Upper lobe of right lung (tissue), 1 donor: ENCODE data around the gene CTRB1. TPM values are rescaled to one million over a fixed set of nuclear protein-coding genes. Genes with fewer than 3 reads are reported as not detected.

Experiments
- ATAC-seq: fragments of 200-7000 bp; cut with Tn5 transposase; one replicate; pipeline ENCODE4 v1.9.1; 2020; ENCODE audit warnings: mild to moderate bottlenecking, moderate library complexity
- DNase-seq: peaks from one replicate; pipeline ENCODE4 v3.0.0-alpha.2; 2020
- H3K27ac ChIP-seq: fragments of 200-600 bp; one replicate; pipeline ENCODE4 v1.8.0; 2022
- H3K27me3 ChIP-seq: fragments of 200-600 bp; one replicate; pipeline ENCODE4 v1.8.0; 2022; ENCODE audit warnings: mild to moderate bottlenecking
- H3K36me3 ChIP-seq: fragments of 200-600 bp; one replicate; pipeline ENCODE4 v1.8.0; 2022
- H3K4me1 ChIP-seq: fragments of 200-600 bp; one replicate; pipeline ENCODE4 v1.8.0; 2022
- H3K4me3 ChIP-seq: fragments of 200-600 bp; one replicate; pipeline ENCODE4 v1.8.0; 2022; ENCODE audit warnings: mild to moderate bottlenecking
- H3K9me3 ChIP-seq: fragments of 200-600 bp; one replicate; pipeline ENCODE4 v1.8.0; 2022
- intact Hi-C: fragments of 100-400 bp; cut with DNase I; formaldehyde crosslinking; loops from one replicate; pipeline ENCODE4 v1.11.0; 2022
- total RNA-seq: library from RNA; stranded (reverse); fragmentation: NEBNext Ultra II Directional; extraction: Animal tissue kit (Norgen Biotek cat#: 25700); gene quantifications from one replicate; pipeline ENCODE4 v1.2.1, GENCODE V29; 2021
- TF ChIP-seq, protein P1 (sequence below): fragments of 200-600 bp; IDR thresholded peaks from one replicate; pipeline ENCODE4 v1.8.0; 2022; ENCODE audit warnings: antibody characterized with exemption
- donor health status: DM: no; HTN: yes; CAD: no; lungs with severe emphysema.

Gene CTRB1
- total RNA-seq, 1 donor from 2014 or later = not detected

DNA sequence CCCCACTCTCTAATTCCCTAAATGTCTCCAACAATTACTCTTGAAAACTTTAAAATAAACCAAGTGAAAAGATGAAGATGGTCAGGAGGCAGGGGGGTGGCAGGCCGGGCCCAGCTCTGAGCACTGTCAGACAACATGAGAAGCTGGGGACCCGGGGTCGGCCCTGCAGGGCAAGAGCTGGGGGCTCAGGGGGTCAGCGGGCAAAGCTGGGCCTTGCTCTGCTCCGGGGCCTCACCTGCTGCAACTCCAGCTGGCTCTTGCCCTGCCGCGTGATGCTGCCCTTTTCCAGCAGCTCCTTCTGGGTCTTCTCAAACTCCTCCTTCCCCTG lies 14.8 kb downstream of the CTRB1 start:
- no peak for DNase-seq

DNA sequence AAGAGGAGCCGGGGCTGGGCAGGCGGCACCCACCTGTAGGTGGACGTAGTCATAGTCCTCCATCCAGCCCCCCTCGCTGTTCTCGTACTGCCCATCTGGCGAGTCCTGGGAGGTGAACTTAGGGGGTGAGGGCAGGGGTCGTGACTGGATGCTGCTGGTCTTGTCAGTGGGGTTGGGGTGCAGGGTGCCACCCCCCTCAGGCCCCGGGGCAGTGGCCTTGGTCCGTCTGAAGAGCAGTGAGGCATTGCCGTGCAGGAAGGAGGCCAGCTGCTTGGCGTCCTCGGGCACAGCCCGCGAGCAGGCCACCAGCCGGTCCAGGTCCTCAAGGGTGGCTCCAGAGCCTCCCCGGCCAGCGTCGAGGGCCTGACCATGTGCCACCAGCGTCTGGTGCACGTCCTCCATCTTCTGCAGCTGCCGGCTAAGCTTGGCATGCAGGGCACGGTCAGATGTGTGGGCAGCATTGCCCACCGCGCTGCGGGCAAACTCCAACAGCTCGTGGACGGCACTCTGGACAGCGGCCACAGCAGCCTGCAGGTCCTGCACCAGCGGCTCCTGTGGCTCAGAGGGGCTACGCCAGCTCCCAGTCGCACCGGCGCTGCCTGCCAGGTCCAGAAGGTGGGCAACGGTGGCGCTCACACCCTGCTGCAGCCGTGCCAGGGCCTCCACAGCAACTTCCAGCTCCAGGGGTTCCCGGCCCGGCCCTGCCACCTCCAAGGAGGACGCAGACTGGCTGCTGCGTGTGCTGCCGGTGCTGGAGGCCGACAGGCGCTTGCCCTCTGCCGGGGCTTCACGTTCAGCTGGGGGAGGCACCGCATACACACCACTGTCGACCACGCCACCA lies 16.3 kb downstream of the CTRB1 start:
- no peak overlapping the region for H3K4me3 ChIP-seq
- no peak for ATAC-seq
- H3K27ac ChIP-seq = no peak overlapping the region
- H3K4me1 ChIP-seq = peaks cover 24% of the 10 kb centered on the region
- TF ChIP-seq, protein P1, sequence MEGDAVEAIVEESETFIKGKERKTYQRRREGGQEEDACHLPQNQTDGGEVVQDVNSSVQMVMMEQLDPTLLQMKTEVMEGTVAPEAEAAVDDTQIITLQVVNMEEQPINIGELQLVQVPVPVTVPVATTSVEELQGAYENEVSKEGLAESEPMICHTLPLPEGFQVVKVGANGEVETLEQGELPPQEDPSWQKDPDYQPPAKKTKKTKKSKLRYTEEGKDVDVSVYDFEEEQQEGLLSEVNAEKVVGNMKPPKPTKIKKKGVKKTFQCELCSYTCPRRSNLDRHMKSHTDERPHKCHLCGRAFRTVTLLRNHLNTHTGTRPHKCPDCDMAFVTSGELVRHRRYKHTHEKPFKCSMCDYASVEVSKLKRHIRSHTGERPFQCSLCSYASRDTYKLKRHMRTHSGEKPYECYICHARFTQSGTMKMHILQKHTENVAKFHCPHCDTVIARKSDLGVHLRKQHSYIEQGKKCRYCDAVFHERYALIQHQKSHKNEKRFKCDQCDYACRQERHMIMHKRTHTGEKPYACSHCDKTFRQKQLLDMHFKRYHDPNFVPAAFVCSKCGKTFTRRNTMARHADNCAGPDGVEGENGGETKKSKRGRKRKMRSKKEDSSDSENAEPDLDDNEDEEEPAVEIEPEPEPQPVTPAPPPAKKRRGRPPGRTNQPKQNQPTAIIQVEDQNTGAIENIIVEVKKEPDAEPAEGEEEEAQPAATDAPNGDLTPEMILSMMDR = no peak
- intact Hi-C loops = no loop called here
- peaks cover 37% of the 10 kb centered on the region for H3K36me3 ChIP-seq
- no peaks in the 10 kb centered on the region for H3K27me3 ChIP-seq
- H3K9me3 ChIP-seq = no peaks in the 10 kb centered on the region
- DNase-seq = peak; percentile 66

More for the DNA sequence above, 14.8 kb downstream of the CTRB1 start:
- TF ChIP-seq, protein P1 = no peak
- Histone ChIP-seq H3K4me3 (no peak overlapping the region), H3K27me3 (no peaks in the 10 kb centered on the region), H3K4me1 (peaks cover 13% of the 10 kb centered on the region), H3K36me3 (peaks cover 52% of the 10 kb centered on the region), H3K27ac (no peak overlapping the region), H3K9me3 (no peaks in the 10 kb centered on the region)
- intact Hi-C loops = no loop called here
- no peak for ATAC-seq

DNA sequence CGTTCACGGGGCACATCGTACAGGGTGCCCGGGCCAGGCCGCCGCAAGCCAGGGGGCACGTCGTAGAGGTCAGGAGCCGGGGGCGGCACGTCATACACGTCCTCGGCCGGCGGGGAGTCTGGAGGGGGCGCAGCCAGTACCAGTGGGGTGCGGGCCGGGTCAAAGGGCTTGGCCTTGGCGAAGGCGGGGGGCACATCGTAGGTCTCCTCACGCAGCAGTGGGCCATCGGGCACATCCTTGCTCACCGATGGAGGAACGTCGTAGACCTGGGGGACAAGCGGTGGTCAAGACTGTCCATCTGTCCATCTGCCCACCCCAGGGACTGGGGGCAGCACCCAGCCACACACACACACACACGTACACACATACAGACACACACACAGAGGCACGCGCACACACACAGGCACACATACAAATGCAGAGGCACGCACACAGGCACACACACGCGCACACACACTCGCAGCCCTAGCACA lies 17.0 kb downstream of the CTRB1 start:
- Histone ChIP-seq H3K27me3 (no peaks in the 10 kb centered on the region), H3K4me3 (no peak overlapping the region), H3K4me1 (peaks cover 24% of the 10 kb centered on the region), H3K36me3 (peaks cover 43% of the 10 kb centered on the region), H3K9me3 (no peaks in the 10 kb centered on the region), H3K27ac (no peak overlapping the region)
- ATAC-seq (no peak), DNase-seq (no peak)
- intact Hi-C loops = no loop called here
- TF ChIP-seq, protein P1 = no peak

DNA sequence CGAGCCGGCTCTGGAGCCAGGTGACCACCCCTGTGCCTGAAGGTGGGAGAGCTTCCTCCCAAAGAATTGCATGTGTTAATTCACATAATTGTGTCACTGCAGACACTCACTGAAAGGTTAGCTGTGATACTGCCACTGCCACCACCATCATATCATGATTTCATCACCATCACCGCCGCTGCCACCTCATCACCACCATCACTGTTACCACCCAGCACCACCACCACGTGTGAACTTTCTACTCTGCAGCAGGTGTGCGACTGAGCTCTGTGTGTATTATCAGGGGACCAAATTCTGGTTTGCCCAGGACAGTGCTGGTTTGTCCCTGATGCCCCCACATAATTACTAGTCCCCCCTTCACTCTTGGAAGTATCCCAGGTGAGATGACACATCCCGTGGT lies 17.4 kb downstream of the CTRB1 start:
- peaks cover 47% of the 10 kb centered on the region for H3K36me3 ChIP-seq
- intact Hi-C loops = no loop called here
- H3K9me3 ChIP-seq = no peaks in the 10 kb centered on the region
- no peak for ATAC-seq
- DNase-seq = peak; percentile 52
- no peaks in the 10 kb centered on the region for H3K27me3 ChIP-seq
- TF ChIP-seq, protein P1 = no peak
- H3K4me1 ChIP-seq = peaks cover 24% of the 10 kb centered on the region
- no peak overlapping the region for H3K27ac ChIP-seq
- H3K4me3 ChIP-seq = no peak overlapping the region

DNA sequence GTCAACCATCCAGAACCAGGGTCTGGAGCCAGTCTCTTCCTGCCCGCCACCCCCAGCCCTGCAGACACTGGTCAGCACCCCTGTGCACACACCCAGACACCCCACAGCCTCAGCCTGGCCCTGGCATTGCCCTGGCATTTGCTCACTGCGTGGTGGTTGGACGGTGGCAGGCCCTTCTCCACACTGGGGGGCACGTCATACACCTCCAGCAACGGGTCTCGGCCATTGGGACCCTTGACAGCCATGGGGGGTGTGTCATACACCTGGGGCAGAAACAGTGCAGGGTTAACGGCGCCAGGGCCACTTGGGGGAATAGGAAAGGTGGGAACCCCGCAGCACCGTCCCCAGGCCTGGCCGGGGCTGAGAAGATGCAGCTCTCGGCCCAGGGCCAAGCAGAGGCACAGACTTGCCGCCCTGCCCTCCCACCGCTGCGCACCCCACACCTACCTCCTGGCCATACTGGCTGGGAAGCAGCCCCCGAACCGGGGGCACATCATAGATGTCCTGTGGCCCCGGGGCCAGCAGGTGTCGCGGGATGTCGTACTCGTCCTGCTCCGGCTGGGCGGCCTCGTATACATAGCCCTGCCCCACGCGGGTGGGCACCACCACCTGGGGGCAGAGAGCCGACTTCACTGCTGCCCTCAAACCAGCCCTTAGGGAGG lies 18.1 kb downstream of the CTRB1 start:
- Histone ChIP-seq H3K4me1 (peaks cover 24% of the 10 kb centered on the region), H3K27me3 (no peaks in the 10 kb centered on the region), H3K27ac (no peak overlapping the region), H3K4me3 (no peak overlapping the region), H3K9me3 (no peaks in the 10 kb centered on the region), H3K36me3 (peaks cover 47% of the 10 kb centered on the region)
- intact Hi-C loops = no loop called here
- TF ChIP-seq, protein P1 = no peak
- no peak for ATAC-seq
- DNase-seq = peak; percentile 66
